Measurements from ENCODE around the gene SEMA4F.

SEMA4F gene

GRCh38 chr2:74708296-74708695 lies 54.2 kb downstream of the SEMA4F start:
- no peak for DNase-seq

DNA sequence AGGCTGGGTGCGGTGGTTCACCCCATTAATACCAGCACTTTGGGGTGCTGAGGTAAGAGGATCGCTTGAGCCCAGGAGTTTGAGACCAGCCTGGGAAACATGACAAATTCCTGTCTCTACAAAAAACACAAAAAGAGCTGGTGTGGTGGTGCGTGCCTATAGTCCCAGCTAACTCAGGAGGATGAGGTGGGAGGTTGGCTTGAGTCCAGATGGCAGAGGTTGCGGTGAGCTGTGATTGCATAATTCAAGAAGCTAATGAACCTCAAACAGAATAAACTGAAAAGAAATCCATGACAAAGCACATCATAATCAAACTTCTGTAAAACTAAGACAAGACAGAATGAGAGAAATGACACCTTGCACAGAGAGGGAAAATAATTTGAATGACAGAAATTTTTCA lies 54.8 kb downstream of the SEMA4F start:
- no peak for DNase-seq

DNA sequence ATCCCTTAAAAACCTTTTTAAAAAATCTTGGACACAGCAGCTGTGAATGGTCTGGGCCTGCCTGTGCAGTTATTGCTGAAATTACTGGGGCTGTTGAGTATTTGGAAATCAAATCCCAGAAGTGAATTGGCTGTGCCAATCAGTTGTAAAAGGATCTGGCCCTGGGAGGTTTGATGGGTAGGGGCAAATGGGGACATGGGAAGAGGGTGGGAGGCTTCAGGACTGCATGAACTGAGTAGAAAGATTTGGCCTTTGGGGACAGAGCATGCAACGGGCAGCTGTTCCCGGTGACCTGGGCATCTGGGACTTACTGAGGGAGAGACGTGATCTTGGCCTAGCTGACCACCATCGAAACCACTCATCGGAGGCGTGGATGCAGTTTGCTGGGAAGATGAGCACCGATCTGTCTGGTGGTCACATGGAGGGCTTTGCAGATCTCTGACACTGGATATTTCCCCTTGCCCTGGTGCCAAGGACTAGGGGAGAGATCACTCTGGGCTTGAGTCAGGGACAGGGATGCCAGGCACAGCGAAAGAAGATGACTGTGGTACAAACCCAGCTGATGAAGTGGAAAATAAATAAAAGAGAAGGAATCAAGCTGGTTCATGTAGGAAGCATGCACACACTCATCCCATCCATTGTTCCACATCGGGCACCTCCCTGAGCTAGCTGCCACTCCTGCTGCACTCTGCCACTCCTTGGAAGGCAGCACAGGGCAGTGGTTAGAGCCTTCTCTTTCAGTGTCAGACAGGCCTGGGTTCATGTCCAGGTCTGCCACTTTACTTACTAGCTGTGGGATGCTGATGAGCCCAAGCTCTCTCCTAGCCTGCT lies 58.4 kb downstream of the SEMA4F start:
- DNase-seq: no peak

- DNase-seq: no peak
Observed at GRCh38 chr2:74714691-74715080, 60.6 kb downstream of the SEMA4F start.

DNA sequence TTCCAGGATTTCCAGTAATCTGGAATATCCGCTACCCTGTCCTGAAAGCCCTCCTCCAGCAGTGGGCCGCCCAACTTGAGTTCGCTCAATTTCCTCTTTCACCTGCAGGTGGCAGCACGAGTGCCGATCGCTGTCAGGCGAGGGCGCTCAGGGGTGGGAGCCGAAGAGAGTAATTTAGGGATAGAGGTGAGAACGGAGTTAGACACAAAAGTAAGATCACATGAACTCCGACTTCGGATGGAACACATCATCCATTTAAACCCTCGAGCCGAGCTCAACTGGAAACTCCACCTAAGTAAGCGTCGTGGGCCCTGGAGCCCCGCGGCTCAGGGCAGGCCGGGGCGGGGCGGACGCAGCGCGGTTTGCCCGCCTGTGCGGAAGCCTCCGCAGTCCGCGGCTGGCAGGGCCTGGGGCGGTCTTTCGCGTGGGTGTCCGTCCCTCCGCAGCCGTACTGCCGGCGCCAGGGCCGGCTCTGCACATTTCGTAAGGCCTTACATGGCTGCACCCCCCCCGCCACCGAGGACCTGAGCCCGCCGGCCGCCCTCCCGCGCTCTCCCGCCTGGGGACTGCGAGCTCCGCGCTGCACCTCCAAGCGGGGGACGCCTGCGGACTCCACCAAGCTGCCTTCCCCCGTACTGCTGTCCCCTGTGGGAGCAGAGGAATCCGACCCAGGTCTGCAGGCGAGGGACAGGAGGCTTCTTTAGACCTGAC lies 61.2 kb downstream of the SEMA4F start:
- DNase-seq: peak; percentile 44 to 81

- DNase-seq: no peak
Observed at GRCh38 chr2:74715880-74716279, 61.8 kb downstream of the SEMA4F start.

- no peak for DNase-seq
Observed at GRCh38 chr2:74719066-74719465, 65.0 kb downstream of the SEMA4F start.

- DNase-seq: no peak
Observed at GRCh38 chr2:74721316-74721715, 67.3 kb downstream of the SEMA4F start.

GRCh38 chr2:74724496-74724895 lies 70.4 kb downstream of the SEMA4F start:
- no peak for DNase-seq

DNA sequence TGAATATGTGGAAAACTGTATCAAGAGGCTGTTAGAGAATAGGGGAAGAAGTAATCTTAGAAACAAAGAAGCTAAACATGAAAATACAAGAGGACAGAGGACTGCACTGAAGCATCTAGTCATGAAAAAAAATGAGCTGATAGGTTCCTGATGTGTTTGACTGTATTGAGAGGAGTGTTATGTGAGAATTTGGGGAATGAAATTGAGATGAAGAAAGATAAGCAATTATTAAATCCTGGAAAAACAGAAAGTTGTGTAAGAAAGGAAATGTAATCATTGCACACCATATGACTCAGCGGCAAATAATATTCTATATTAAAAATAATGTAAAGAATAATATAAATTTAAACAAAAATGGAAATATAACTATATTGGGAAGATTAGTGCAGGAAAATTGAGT lies 71.2 kb downstream of the SEMA4F start:
- no peak for DNase-seq

DNA sequence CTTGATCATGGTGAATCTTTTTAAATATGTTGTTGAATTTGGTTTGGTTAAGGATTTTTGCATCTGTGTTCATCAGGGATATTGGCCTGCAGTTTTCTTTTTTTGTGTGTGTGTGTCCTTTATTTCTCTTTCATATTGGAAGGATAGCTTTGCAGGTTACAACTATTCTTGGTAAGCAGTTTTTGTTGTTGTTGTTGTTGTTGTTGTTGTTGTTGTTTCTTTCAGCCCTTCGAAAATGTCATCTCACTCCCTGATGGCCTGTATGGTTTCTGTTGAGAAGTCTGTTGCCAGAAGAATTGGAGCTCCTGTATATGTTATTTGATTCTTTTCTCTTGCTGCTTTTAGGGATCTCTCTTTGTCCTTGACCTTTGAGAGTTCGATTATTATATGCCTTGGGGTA lies 74.8 kb downstream of the SEMA4F start:
- DNase-seq: no peak

GRCh38 chr2:74730530-74730929 lies 76.5 kb downstream of the SEMA4F start:
- DNase-seq: no peak
